ENCODE measurements around the gene ZNF618.

Gene ZNF618

GRCh38 chr9:114098936-114099668 is 223.0 kb downstream of the ZNF618 start, which contains the start of gene KIF12:
KIF12 (minus strand) TSS chr9:114099292; CDS start chr9:114099276, 16 bp downstream.
- DNase-seq (ENCODE audit: low spot score): no peak

- DNase-seq (ENCODE audit: low spot score): no peak
Measured at GRCh38 chr9:114099669-114100270, 223.7 kb downstream of the ZNF618 start.

- no peak for DNase-seq (ENCODE audit: low spot score)
Measured at GRCh38 chr9:114100536-114100935, 224.4 kb downstream of the ZNF618 start.

- DNase-seq (ENCODE audit: low spot score): no peak
Measured at GRCh38 chr9:114102484-114102883, 226.4 kb downstream of the ZNF618 start.

- DNase-seq (ENCODE audit: low spot score): no peak
Measured at GRCh38 chr9:114105236-114105635, 229.1 kb downstream of the ZNF618 start.
